ENCODE data around the gene TMEM201.

GRCh38 chr1:9558946-9559545 is 29.7 kb upstream of the TMEM201 start:
- TF ChIP-seq POLR2AphosphoS5 (IDR thresholded peaks at IDR 0.05), result no peak
- no peak for TF ChIP-seq CTCF (IDR thresholded peaks at IDR 0.05)
